ENCODE data around the gene TES.

TES gene, protein sequence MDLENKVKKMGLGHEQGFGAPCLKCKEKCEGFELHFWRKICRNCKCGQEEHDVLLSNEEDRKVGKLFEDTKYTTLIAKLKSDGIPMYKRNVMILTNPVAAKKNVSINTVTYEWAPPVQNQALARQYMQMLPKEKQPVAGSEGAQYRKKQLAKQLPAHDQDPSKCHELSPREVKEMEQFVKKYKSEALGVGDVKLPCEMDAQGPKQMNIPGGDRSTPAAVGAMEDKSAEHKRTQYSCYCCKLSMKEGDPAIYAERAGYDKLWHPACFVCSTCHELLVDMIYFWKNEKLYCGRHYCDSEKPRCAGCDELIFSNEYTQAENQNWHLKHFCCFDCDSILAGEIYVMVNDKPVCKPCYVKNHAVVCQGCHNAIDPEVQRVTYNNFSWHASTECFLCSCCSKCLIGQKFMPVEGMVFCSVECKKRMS

DNA sequence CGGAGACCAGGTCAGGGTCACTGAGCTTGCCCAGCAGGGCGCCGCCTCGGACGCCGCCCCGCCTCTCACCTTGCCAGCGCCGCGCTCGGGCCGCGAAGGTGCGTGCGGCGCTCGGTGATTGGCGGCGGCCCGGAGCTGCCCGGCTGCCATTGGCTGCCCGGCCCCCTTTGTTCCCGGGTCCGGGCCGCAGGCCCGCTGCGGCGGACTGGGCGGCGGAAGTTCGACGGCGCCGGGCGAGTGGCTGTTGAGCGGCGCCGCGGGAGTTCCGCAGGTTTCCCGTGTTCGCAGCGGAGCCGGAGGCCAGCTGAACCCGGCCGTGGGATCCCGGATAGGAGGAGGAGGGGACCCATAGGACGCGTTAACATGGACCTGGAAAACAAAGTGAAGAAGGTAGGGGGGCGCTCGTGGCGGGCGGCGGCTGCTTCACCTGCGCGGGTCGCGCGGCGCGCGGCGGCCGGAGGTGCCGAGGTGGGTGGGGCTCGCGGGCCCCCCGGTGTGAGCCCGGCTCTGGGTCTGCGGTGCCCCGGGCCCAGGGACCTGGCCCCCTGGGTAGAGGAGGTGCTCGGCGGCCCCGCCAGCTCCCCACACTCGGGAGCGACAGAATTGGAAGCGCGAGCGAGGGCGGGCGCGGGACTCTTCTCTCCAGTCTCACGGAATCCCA is at the start of gene TES:
Gene TES, plus strand, starts transcription at position 195 of the 661 bp plus-strand sequence. Its CDS starts 169 bp downstream, at position 364.
- H3K36me3 ChIP-seq (ENCODE audit: insufficient read depth, low read length) = no peaks in the 10 kb centered on the region
- peaks cover 3% of the 10 kb centered on the region; the same call in 1 of the 2 replicates for H3K4me1 ChIP-seq (ENCODE audit: insufficient read depth, low read length)
- no peaks in the 10 kb centered on the region for H3K9me3 ChIP-seq (ENCODE audit: control insufficient read depth, insufficient read depth, low read length)
- H3K9ac ChIP-seq (ENCODE audit: low read depth, low read length) = peak within 1 kb of the TSS; percentile 98

DNA sequence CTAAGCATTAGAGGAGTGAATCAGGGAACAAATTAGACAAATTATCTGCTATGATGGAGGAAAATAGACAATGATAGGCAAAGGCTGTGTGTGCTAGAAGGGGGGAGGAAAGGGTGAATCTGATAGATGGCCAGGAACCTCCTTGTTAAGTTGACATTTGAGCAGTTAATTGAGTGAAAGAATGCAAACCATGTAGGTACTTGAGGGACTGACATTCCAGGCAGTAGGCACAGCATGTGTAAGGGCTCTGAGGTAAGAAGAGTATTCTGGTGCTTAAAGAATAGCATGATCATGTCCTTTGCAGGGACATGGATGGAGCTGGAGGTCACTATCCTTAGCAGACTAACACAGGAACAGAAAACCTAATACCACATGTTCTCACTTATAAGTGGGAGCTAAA is 48.6 kb upstream of the TES start:
- H3K36me3 ChIP-seq (ENCODE audit: insufficient read depth, low read length) = no peaks in the 10 kb centered on the region
- no peak overlapping the region for H3K9ac ChIP-seq (ENCODE audit: low read depth, low read length)
- H3K9me3 ChIP-seq (ENCODE audit: control insufficient read depth, insufficient read depth, low read length) = no peaks in the 10 kb centered on the region
- peaks cover 3% of the 10 kb centered on the region; the same call in 1 of the 2 replicates for H3K4me1 ChIP-seq (ENCODE audit: insufficient read depth, low read length)

DNA sequence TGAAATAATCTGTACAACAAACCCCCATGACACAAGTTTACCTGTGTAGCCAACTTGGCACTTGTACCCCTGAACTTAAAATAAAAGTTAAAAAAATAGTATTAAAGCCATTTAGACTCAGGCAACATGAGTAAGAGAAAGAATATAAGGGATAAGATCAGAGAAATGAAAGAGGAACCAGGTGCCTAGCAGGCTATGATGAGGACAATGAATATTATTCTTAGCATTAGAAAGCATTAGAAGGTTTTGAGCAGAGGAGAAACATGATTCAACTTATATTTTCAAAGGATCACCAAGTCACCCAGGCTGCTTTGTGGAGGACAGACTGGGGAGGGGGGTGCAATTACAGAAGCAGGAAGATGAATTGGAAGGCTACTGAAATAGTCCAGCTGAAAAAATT is 48.1 kb upstream of the TES start:
- no peaks in the 10 kb centered on the region for H3K36me3 ChIP-seq (ENCODE audit: insufficient read depth, low read length)
- no peak overlapping the region for H3K9ac ChIP-seq (ENCODE audit: low read depth, low read length)
- no peaks in the 10 kb centered on the region for H3K9me3 ChIP-seq (ENCODE audit: control insufficient read depth, insufficient read depth, low read length)
- peaks cover 3% of the 10 kb centered on the region; the same call in 1 of the 2 replicates for H3K4me1 ChIP-seq (ENCODE audit: insufficient read depth, low read length)

DNA sequence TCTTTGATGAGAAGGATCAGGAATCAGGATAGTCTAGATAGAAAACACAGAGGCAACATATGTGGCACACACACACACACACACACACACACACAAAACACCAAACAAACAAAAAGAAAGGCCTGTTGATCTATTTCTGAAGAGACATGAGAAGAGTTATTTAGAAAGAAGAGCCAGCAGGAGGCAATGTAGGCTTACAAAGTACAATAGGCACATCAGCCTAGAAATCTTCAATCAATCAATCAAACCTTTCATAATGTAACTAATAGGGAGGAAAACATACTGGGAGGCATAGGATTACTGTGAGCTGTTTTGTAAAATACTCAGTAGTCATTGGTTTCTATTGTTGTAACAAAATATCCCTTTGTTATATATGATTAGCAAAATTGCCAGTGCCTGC is 47.3 kb upstream of the TES start:
- no peak overlapping the region for H3K9ac ChIP-seq (ENCODE audit: low read depth, low read length)
- H3K36me3 ChIP-seq (ENCODE audit: insufficient read depth, low read length) = no peaks in the 10 kb centered on the region
- H3K4me1 ChIP-seq (ENCODE audit: insufficient read depth, low read length) = peaks cover 3% of the 10 kb centered on the region; the same call in 1 of the 2 replicates

DNA sequence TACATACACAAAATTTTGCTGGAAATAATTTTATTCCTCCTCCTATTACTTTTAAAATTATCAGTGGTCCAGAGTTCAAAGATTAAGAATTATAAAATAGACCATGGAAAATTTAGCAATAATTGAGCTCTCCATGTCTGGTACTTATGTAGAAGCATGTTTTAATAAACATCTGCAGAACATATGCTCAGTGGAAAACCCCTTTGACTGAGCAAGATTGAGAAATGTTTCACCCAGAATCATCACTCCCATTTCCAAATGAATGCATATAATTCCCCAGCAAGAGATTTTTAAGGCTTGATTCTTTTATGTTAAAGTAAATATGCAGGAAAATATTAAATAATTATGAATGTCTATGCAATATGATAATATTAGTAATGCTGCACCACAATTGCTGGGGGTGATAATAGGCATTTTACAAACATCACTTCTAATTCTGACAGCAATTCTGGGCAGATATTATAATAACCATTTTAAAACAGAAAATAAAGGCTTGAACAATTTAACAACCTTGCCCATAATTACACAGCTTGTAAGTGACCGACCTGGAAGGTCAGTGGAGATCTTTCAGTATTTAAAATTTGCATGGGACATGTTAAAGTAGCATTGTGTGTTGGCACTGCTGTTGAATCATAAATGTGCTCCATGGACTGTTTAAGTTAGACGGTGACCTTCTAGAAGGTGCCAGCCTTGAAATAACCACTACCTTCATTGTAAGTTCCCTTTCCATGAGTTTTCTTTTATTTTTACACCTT is 45.6 kb upstream of the TES start:
- no peaks in the 10 kb centered on the region for H3K36me3 ChIP-seq (ENCODE audit: insufficient read depth, low read length)
- H3K4me1 ChIP-seq (ENCODE audit: insufficient read depth, low read length) = peaks cover 3% of the 10 kb centered on the region; the same call in 1 of the 2 replicates
- no peak overlapping the region for H3K9ac ChIP-seq (ENCODE audit: low read depth, low read length)
- no peaks in the 10 kb centered on the region for H3K9me3 ChIP-seq (ENCODE audit: control insufficient read depth, insufficient read depth, low read length)

More for the DNA sequence above, 47.3 kb upstream of the TES start:
- no peaks in the 10 kb centered on the region for H3K9me3 ChIP-seq (ENCODE audit: control insufficient read depth, insufficient read depth, low read length)

DNA sequence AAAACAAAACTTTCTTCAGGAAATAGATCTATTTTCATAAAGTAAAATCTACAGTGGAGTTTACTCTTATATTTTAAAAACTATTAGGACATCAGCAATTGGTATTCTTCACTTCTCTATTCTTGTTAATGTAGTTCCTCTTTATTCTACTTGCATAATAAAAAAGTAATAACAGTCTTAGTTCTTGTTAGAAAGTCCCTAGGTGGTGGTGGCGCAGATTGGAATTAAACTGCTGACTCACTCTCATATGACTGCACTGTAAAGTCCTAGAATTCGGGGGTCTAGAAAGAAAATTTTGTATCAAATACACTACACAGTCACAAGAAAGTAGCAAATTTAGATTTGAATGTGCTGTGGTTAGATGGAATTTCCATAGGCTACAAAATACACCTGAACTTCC is 44.6 kb upstream of the TES start:
- Histone ChIP-seq H3K4me1 (ENCODE audit: insufficient read depth, low read length) (peaks cover 3% of the 10 kb centered on the region; the same call in 1 of the 2 replicates), H3K9ac (ENCODE audit: low read depth, low read length) (no peak overlapping the region), H3K9me3 (ENCODE audit: control insufficient read depth, insufficient read depth, low read length) (no peaks in the 10 kb centered on the region), H3K36me3 (ENCODE audit: insufficient read depth, low read length) (no peaks in the 10 kb centered on the region)

DNA sequence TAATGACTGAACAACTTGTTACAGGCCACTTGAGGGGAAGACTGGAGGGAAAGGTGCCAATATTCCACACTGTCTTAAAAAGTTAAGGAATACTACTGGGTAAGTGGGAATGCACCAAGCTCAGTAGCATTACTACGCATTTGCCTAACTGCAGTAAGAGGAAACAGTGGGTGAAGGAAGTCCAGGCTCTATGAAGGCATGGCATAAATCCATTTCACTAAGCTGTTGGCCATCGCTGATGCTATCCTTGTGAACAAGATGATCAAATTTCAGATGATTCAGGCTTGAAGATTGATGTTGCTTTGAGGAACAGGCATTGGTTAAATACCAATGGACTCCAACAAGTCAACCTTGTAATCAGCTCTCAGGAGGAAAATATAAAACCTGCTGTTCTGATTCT is 44.2 kb upstream of the TES start:
- Histone ChIP-seq H3K9me3 (ENCODE audit: control insufficient read depth, insufficient read depth, low read length) (no peaks in the 10 kb centered on the region), H3K9ac (ENCODE audit: low read depth, low read length) (no peak overlapping the region), H3K36me3 (ENCODE audit: insufficient read depth, low read length) (no peaks in the 10 kb centered on the region), H3K4me1 (ENCODE audit: insufficient read depth, low read length) (peaks cover 3% of the 10 kb centered on the region; the same call in 1 of the 2 replicates)

DNA sequence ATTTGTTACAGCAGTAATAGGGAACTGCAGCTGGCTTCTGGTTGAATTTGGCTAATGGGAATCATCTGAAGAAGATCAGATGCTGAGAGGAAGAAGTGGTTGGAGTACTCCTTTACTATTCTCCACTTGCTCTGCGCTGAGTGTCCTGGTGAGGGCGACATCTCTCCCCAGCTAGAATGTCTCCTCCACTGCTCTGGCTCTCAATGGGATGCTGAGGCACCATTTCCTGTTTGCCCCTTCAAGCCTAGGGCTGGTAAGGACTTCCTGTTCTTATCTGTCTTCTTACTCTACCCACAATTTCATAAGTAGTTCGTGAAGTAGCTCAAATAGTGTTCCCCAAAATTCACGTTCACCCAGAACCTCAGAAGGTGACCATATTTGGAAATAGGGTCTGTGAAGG is 43.2 kb upstream of the TES start:
- H3K4me1 ChIP-seq (ENCODE audit: insufficient read depth, low read length) = no peaks in the 10 kb centered on the region; the same call in 1 of the 2 replicates
- no peaks in the 10 kb centered on the region for H3K9me3 ChIP-seq (ENCODE audit: control insufficient read depth, insufficient read depth, low read length)
- H3K9ac ChIP-seq (ENCODE audit: low read depth, low read length) = no peak overlapping the region
- H3K36me3 ChIP-seq (ENCODE audit: insufficient read depth, low read length) = no peaks in the 10 kb centered on the region

DNA sequence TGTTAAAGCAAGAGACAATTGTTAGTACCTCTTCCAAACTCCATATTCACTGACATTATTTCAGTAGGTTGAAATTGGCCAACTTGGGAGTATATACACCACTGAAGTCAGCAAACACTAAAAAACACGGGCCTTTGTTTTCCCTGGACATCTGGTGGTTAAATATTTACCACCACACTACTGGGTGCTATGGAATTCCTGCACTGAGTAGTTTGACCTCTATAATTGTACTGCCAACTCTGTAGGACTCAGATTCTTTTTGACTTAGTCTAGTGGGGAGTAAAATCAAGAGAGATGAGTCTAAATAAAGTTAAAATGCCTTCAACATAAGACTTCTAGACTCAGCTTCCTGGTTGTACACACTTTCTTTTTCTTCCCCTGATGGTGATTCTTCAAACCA is 41.3 kb upstream of the TES start:
- peaks cover 8% of the 10 kb centered on the region; the same call in 1 of the 2 replicates for H3K4me1 ChIP-seq (ENCODE audit: insufficient read depth, low read length)

DNA sequence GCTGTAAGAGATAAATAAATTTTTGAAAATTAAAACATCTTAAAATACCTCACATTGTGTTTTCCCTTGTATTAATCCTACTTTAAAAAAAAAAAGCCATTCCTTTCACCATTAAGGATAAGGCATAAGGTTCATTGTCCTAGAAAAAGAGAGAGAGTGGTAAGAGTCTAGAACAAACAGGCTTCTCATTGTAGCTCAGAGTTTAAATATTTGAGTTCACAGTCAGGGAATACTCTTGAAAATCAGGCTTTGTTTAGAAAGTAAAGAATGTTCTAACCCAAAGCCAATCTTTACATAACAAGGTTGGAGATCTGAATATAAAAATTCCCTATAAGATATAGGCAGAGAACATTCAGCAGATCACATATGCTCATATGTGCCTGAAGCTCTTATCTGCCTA is 40.2 kb upstream of the TES start:
- peaks cover 8% of the 10 kb centered on the region; the same call in 1 of the 2 replicates for H3K4me1 ChIP-seq (ENCODE audit: insufficient read depth, low read length)

More for the DNA sequence above, 41.3 kb upstream of the TES start:
- Histone ChIP-seq H3K36me3 (ENCODE audit: insufficient read depth, low read length) (no peaks in the 10 kb centered on the region), H3K9me3 (ENCODE audit: control insufficient read depth, insufficient read depth, low read length) (no peaks in the 10 kb centered on the region), H3K9ac (ENCODE audit: low read depth, low read length) (no peak overlapping the region)

DNA sequence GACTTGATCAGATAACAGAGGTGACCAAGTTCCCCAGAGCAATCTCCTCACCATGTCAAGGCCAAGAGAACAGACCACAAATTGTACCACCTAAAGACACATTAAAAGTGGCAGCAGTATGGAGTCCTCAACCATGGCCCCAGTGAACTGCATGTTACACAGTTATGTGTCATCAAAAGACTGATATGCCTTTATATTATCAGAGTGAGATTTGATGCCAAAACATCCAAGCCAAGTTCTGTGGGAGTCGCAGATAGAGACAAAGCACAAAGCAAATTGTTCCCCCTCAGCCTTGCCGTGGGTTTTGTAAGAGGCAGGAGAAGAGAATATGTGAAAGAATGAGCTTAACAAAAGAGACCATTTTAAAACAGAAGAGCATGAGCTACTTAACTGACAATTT is 39.2 kb upstream of the TES start:
- Histone ChIP-seq H3K36me3 (ENCODE audit: insufficient read depth, low read length) (no peaks in the 10 kb centered on the region), H3K4me1 (ENCODE audit: insufficient read depth, low read length) (peaks cover 8% of the 10 kb centered on the region; the same call in 1 of the 2 replicates), H3K9ac (ENCODE audit: low read depth, low read length) (no peak overlapping the region), H3K9me3 (ENCODE audit: control insufficient read depth, insufficient read depth, low read length) (no peaks in the 10 kb centered on the region)

More for the DNA sequence above, 40.2 kb upstream of the TES start:
- H3K9me3 ChIP-seq (ENCODE audit: control insufficient read depth, insufficient read depth, low read length) = no peaks in the 10 kb centered on the region
- H3K36me3 ChIP-seq (ENCODE audit: insufficient read depth, low read length) = no peaks in the 10 kb centered on the region
- H3K9ac ChIP-seq (ENCODE audit: low read depth, low read length) = no peak overlapping the region

DNA sequence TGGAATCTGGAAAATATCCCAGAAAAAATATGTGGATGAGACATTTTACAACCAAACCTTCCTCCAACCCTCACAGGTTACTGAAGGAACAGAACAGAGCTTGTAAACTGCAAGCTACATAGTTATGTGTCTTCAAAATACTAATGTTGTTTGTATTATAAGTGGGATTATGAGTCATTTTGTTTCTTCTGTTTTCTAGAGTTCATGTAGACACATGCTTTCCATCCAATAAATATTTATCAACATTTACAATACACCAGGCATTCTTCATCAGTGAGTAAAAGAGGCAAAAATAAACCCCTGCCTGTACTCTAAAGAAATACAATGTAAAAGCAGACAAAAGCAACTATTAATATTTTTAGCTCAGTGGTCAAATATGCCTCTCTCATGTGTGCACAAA is 38.0 kb upstream of the TES start:
- H3K4me1 ChIP-seq (ENCODE audit: insufficient read depth, low read length) = peaks cover 8% of the 10 kb centered on the region; the same call in 1 of the 2 replicates
- H3K9ac ChIP-seq (ENCODE audit: low read depth, low read length) = no peak overlapping the region
- no peaks in the 10 kb centered on the region for H3K9me3 ChIP-seq (ENCODE audit: control insufficient read depth, insufficient read depth, low read length)
- no peaks in the 10 kb centered on the region for H3K36me3 ChIP-seq (ENCODE audit: insufficient read depth, low read length)

DNA sequence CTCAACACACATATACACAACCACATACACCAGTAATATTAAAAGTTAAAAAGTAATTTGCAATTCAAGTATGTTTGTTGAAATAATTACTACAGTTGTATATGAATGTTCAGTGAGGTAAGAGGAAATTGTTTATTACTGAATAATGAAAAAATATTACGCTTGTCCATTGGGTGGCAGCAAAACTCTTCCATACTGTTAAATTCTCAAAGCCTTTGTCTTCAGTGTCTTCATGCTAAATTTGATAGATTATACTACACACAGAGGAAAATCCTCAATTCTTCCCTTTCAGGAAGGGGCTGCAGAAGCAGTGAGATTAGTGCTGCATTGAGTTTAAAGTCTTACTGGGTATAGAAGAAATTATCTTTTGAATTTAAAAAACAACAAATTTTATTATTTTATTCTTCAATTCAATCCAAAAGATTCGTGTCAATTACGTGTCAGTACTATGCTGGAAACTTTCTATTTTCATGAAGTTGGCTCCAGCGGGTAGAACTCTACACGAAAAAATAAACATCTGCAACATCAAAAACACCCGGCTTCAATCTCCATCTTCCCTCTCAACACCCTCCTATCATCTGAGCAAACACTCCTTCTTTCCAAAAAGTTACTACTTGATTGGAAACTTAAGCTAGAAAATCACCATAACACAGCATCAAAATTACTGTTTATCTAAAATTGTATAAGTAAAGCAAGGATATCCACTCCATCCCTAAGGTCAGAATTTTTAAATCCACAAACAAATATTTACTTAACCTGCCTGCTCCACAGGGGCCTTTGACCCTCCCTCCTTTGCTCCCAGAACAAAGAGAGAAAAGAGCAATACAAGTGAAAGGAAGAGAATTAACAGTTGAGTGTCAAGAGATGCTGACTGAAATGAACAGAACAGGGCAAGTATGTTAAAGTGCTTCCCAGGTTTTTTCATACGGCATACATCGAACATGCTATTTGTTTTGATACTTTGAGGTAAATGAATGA is 37.0 kb upstream of the TES start:
- Histone ChIP-seq H3K4me1 (ENCODE audit: insufficient read depth, low read length) (peaks cover 8% of the 10 kb centered on the region; the same call in 1 of the 2 replicates), H3K36me3 (ENCODE audit: insufficient read depth, low read length) (no peaks in the 10 kb centered on the region), H3K9ac (ENCODE audit: low read depth, low read length) (no peak overlapping the region), H3K9me3 (ENCODE audit: control insufficient read depth, insufficient read depth, low read length) (no peaks in the 10 kb centered on the region)

All from ES-I3 (cell line).